Ishikawa (cell line): ENCODE measurements around the gene CNNM3.

Experiments
- CEBPB ChIP-seq: IDR thresholded peaks from 2 replicates; pipeline ENCODE4 v1.6.1; 2012
- CREB1 ChIP-seq: IDR thresholded peaks from 2 replicates; pipeline ENCODE4 v1.6.1; 2012; ENCODE audit warnings: low read depth
- EGR1 ChIP-seq: IDR thresholded peaks from 2 replicates; pipeline ENCODE4 v1.6.1; 2012
- EP300 ChIP-seq: IDR thresholded peaks from 2 replicates; pipeline ENCODE4 v1.6.1; 2012; ENCODE audit warnings: borderline replicate concordance
- FOXM1 ChIP-seq: IDR thresholded peaks from 2 replicates; pipeline ENCODE4 v1.6.1; 2012; ENCODE audit warnings: low read depth, borderline replicate concordance
- NFIC ChIP-seq: IDR thresholded peaks from 2 replicates; pipeline ENCODE4 v1.6.1; 2012
- RAD21 ChIP-seq: IDR thresholded peaks from 2 replicates; pipeline ENCODE4 v1.6.1; 2012; ENCODE audit warnings: low read depth
- TAF1 ChIP-seq: IDR thresholded peaks from 2 replicates; pipeline ENCODE4 v1.6.1; 2012; ENCODE audit warnings: low read depth, mild to moderate bottlenecking
- TCF12 ChIP-seq: IDR thresholded peaks from 2 replicates; pipeline ENCODE4 v1.6.1; 2012; ENCODE audit warnings: low read depth
- TEAD4 ChIP-seq: IDR thresholded peaks from 2 replicates; pipeline ENCODE4 v1.6.1; 2012
- USF1 ChIP-seq: IDR thresholded peaks from 2 replicates; pipeline ENCODE4 v1.6.1; 2012
- YY1 ChIP-seq: IDR thresholded peaks from 2 replicates; pipeline ENCODE4 v1.6.1; 2012; ENCODE audit warnings: low read depth
- ZBTB7A ChIP-seq: IDR thresholded peaks from 2 replicates; pipeline ENCODE4 v1.6.1; 2012; ENCODE audit warnings: low read depth
- TF ChIP-seq, protein P1 (sequence below): IDR thresholded peaks from 2 replicates; pipeline ENCODE4 v1.6.1; 2012; ENCODE audit warnings: low read depth, mild to moderate bottlenecking
- TF ChIP-seq, protein P2 (sequence below): IDR thresholded peaks from 2 replicates; pipeline ENCODE4 v1.6.1; 2012

Gene CNNM3

GRCh38 chr2:96788442-96789244 lies 27.4 kb upstream of the CNNM3 start:
- no peak for TF ChIP-seq CEBPB
- TF ChIP-seq, protein P1, sequence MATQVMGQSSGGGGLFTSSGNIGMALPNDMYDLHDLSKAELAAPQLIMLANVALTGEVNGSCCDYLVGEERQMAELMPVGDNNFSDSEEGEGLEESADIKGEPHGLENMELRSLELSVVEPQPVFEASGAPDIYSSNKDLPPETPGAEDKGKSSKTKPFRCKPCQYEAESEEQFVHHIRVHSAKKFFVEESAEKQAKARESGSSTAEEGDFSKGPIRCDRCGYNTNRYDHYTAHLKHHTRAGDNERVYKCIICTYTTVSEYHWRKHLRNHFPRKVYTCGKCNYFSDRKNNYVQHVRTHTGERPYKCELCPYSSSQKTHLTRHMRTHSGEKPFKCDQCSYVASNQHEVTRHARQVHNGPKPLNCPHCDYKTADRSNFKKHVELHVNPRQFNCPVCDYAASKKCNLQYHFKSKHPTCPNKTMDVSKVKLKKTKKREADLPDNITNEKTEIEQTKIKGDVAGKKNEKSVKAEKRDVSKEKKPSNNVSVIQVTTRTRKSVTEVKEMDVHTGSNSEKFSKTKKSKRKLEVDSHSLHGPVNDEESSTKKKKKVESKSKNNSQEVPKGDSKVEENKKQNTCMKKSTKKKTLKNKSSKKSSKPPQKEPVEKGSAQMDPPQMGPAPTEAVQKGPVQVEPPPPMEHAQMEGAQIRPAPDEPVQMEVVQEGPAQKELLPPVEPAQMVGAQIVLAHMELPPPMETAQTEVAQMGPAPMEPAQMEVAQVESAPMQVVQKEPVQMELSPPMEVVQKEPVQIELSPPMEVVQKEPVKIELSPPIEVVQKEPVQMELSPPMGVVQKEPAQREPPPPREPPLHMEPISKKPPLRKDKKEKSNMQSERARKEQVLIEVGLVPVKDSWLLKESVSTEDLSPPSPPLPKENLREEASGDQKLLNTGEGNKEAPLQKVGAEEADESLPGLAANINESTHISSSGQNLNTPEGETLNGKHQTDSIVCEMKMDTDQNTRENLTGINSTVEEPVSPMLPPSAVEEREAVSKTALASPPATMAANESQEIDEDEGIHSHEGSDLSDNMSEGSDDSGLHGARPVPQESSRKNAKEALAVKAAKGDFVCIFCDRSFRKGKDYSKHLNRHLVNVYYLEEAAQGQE = no peak
- TF ChIP-seq CREB1 = no peak
- TF ChIP-seq TCF12 = no peak
- no peak for TF ChIP-seq EGR1
- no peak for TF ChIP-seq TAF1
- TF ChIP-seq EP300 = no peak
- no peak for TF ChIP-seq USF1
- TF ChIP-seq, protein P2, sequence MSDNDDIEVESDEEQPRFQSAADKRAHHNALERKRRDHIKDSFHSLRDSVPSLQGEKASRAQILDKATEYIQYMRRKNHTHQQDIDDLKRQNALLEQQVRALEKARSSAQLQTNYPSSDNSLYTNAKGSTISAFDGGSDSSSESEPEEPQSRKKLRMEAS = no peak
- no peak for TF ChIP-seq TEAD4

GRCh38 chr2:96789245-96789617 lies 26.8 kb upstream of the CNNM3 start:
- TF ChIP-seq FOXM1 (no peak), CEBPB (no peak), CREB1 (no peak), TAF1 (no peak), TCF12 (no peak), EP300 (no peak), RAD21 (no peak), USF1 (no peak), YY1 (no peak), EGR1 (no peak), NFIC (no peak), ZBTB7A (no peak)
- TF ChIP-seq, protein P2 = no peak
- TF ChIP-seq, protein P1 = no peak

- TF ChIP-seq TEAD4 (no peak), EP300 (no peak), ZBTB7A (no peak), TAF1 (no peak), TCF12 (no peak), FOXM1 (no peak), EGR1 (no peak), CREB1 (no peak)
Observed at GRCh38 chr2:96792772-96793749, 23.0 kb upstream of the CNNM3 start.

DNA sequence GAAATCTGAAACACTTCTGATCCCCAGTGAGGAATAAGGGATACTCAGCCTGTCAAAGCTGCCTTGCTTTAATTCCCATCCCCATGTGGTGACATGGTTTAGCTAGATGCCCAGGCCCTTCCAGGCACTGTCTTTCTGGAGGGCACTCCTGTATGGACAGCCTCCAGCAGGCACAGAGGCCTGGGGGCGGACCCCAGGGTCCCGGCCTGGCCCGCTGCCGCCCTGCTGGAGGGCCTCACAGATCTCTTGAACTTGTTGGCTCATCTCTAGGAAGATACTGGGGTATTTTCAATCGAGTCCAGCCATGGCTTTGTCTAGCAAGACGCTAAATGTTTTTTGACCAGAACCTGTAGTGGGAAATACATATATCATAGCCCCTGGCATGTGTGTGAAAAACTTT lies 21.0 kb upstream of the CNNM3 start:
- TF ChIP-seq, protein P2 = no peak
- TF ChIP-seq ZBTB7A = no peak
- no peak for TF ChIP-seq RAD21
- no peak for TF ChIP-seq TEAD4
- TF ChIP-seq CREB1 = no peak
- TF ChIP-seq EGR1 = no peak
- no peak for TF ChIP-seq TCF12
- TF ChIP-seq TAF1 = no peak
- TF ChIP-seq USF1 = no peak
